HepG2 (cell line): ENCODE measurements around the gene NPBWR2. TPM values are rescaled to one million over a fixed set of nuclear protein-coding genes. Genes with fewer than 3 reads are reported as not detected.

Source experiments
- AGO2 ChIP-seq: fragments of 200-400 bp; formaldehyde crosslinking; optimal IDR thresholded peaks from 2 replicates; pipeline ENCODE3; 2017; ENCODE audit warnings: mild to moderate bottlenecking, low read depth, low read length, moderate library complexity
- ATF1 ChIP-seq: IDR thresholded peaks from 2 replicates; pipeline ENCODE4 v1.6.1; 2016; ENCODE audit warnings: mild to moderate bottlenecking, control low read depth
- BRD4 ChIP-seq: sonication (generic); formaldehyde crosslinking; IDR thresholded peaks from 2 replicates; pipeline ENCODE4 v1.4.0; 2020; ENCODE audit warnings: missing genetic modification reagents
- CSRNP1 ChIP-seq: sonication (generic); formaldehyde crosslinking; IDR thresholded peaks from 2 replicates; pipeline ENCODE4 v1.8.1; 2023; ENCODE audit warnings: mild to moderate bottlenecking, missing genetic modification reagents
- DPF2 ChIP-seq: sonication (generic); formaldehyde crosslinking; IDR thresholded peaks from 2 replicates; pipeline ENCODE4 v1.4.0; 2020; ENCODE audit warnings: mild to moderate bottlenecking, low read depth, missing genetic modification reagents, borderline replicate concordance
- ERF ChIP-seq: IDR thresholded peaks from 2 replicates; pipeline ENCODE4 v1.6.1; 2018; ENCODE audit warnings: missing biosample characterization, missing genetic modification reagents
- HOXA3 ChIP-seq: sonication (generic); formaldehyde crosslinking; IDR thresholded peaks from 2 replicates; pipeline ENCODE4 v1.5.0; 2020; ENCODE audit warnings: missing genetic modification reagents
- JUN ChIP-seq: sonication (generic); formaldehyde crosslinking; IDR thresholded peaks from 2 replicates; pipeline ENCODE4 v1.4.0; 2020; ENCODE audit warnings: mild to moderate bottlenecking, missing genetic modification reagents
- KDM2A ChIP-seq: sonication (generic); formaldehyde crosslinking; IDR thresholded peaks from 2 replicates; pipeline ENCODE4 v1.4.0; 2020; ENCODE audit warnings: low read depth, missing genetic modification reagents, borderline replicate concordance
- MATR3 ChIP-seq: sonication (generic); formaldehyde crosslinking; IDR thresholded peaks from 2 replicates; pipeline ENCODE4 v1.4.0; 2020; ENCODE audit warnings: missing genetic modification reagents
- RELA ChIP-seq: sonication (generic); formaldehyde crosslinking; IDR thresholded peaks from 2 replicates; pipeline ENCODE4 v1.4.0; 2020; ENCODE audit warnings: missing genetic modification reagents
- REXO4 ChIP-seq: sonication (generic); formaldehyde crosslinking; IDR thresholded peaks from 2 replicates; pipeline ENCODE4 v1.8.0; 2022; ENCODE audit warnings: missing genetic modification reagents, mild to moderate bottlenecking, borderline replicate concordance
- SCMH1 ChIP-seq: sonication (generic); formaldehyde crosslinking; IDR thresholded peaks from 2 replicates; pipeline ENCODE4 v1.9.0; 2021; ENCODE audit warnings: missing genetic modification reagents, mild to moderate bottlenecking, borderline replicate concordance
- SMARCC2 ChIP-seq: fragments of 450-650 bp; IDR thresholded peaks from 2 replicates; pipeline ENCODE4 v1.6.1; 2017; ENCODE audit warnings: antibody characterized with exemption, mild to moderate bottlenecking
- SP2 ChIP-seq: sonication (generic); formaldehyde crosslinking; IDR thresholded peaks from 2 replicates; pipeline ENCODE4 v1.5.1; 2020; ENCODE audit warnings: mild to moderate bottlenecking, missing genetic modification reagents
- THRA ChIP-seq: sonication (generic); formaldehyde crosslinking; IDR thresholded peaks from 2 replicates; pipeline ENCODE4 v1.4.0; 2020; ENCODE audit warnings: missing genetic modification reagents, borderline replicate concordance
- ZBTB1 ChIP-seq: sonication (generic); formaldehyde crosslinking; IDR thresholded peaks from 2 replicates; pipeline ENCODE4 v1.4.0; 2020; ENCODE audit warnings: missing genetic modification reagents, borderline replicate concordance
- ZNF20 ChIP-seq: sonication (generic); formaldehyde crosslinking; IDR thresholded peaks from 2 replicates; pipeline ENCODE4 v1.4.0; 2020; ENCODE audit warnings: mild to moderate bottlenecking, moderate library complexity, missing genetic modification reagents
- ZNF30 ChIP-seq: sonication (generic); formaldehyde crosslinking; IDR thresholded peaks from 2 replicates; pipeline ENCODE4 v1.5.0; 2020; ENCODE audit warnings: mild to moderate bottlenecking, missing genetic modification reagents
- ZNF557 ChIP-seq: sonication (generic); formaldehyde crosslinking; IDR thresholded peaks from 2 replicates; pipeline ENCODE4 v1.4.0; 2020; ENCODE audit warnings: missing genetic modification reagents
- ZNF567 ChIP-seq: sonication (generic); formaldehyde crosslinking; IDR thresholded peaks from 2 replicates; pipeline ENCODE4 v1.8.1; 2023; ENCODE audit warnings: mild to moderate bottlenecking, missing genetic modification reagents, borderline replicate concordance
- ZNF580 ChIP-seq: IDR thresholded peaks from 2 replicates; pipeline ENCODE4 v1.6.1; 2016; ENCODE audit warnings: low read depth, borderline replicate concordance
- ZNF703 ChIP-seq: sonication (generic); formaldehyde crosslinking; IDR thresholded peaks from 2 replicates; pipeline ENCODE4 v1.5.1; 2020; ENCODE audit warnings: missing genetic modification reagents, mild to moderate bottlenecking, moderate library complexity, borderline replicate concordance
- ZNF747 ChIP-seq: sonication (generic); formaldehyde crosslinking; IDR thresholded peaks from 2 replicates; pipeline ENCODE4 v1.8.1; 2023; ENCODE audit warnings: missing genetic modification reagents, mild to moderate bottlenecking, borderline replicate concordance
- ZNF772 ChIP-seq: sonication (generic); formaldehyde crosslinking; IDR thresholded peaks from 2 replicates; pipeline ENCODE4 v1.5.0; 2020; ENCODE audit warnings: mild to moderate bottlenecking, missing genetic modification reagents
- polyA plus RNA-seq, 8 experiments: library from polyadenylated mRNA; depleted of rRNA in 3 of 8; stranded (reverse) in 7 of 8; unstranded in 1 of 8; fragments of >200 nt; fragmentation: Illumina TruSeq in 4 of 8; extraction: Trizol in 4 of 8; gene quantifications; 2 replicates each; pipeline versions ENCODE4 v1.2.1 to v1.2.3, GENCODE V29; 2011 to 2016; ENCODE audit warnings: low read depth in 4 of 8, missing spikeins in 1 of 8, mixed read lengths in 1 of 8; ENCODE audit not compliant: insufficient read depth in 1 of 8
- total RNA-seq, 5 experiments: library from RNA; depleted of rRNA; stranded (reverse); fragments of >200 nt; fragmentation: Illumina TruSeq; extraction: Trizol; gene quantifications; 2 replicates each; pipeline ENCODE4 v1.2.3, GENCODE V29; 2016; ENCODE audit warnings: low read depth in 1 of 5

The NPBWR2 gene
- total and polyA plus RNA-seq, 2 of the 13 experiments (the other 11 are each of a cell fraction or from before 2014, with no cell fraction given): not detected

GRCh38 chr20:64063389-64064144, 43.8 kb downstream of the NPBWR2 start (continued):
- no peak for TF ChIP-seq SP2 (CRISPR knock-in tag)
- TF ChIP-seq CSRNP1 (CRISPR knock-in tag): no peak
- no peak for TF ChIP-seq RELA
- no peak for TF ChIP-seq SCMH1 (CRISPR knock-in tag)
- peak; percentile 71; the same call in 1 of the 2 replicates for TF ChIP-seq ZNF703 (CRISPR knock-in tag)
- no peak for TF ChIP-seq ZNF747 (CRISPR knock-in tag)
- peak; percentile 41; the same call in 1 of the 2 replicates for TF ChIP-seq ZBTB1
- TF ChIP-seq ZNF557 (CRISPR knock-in tag): peak; percentile 82; the same call in 1 of the 2 replicates
- TF ChIP-seq JUN (CRISPR knock-in tag): no peak
- TF ChIP-seq ZNF567 (CRISPR knock-in tag): peak; percentile 32; the same call in 1 of the 2 replicates
- TF ChIP-seq KDM2A (CRISPR knock-in tag): peak; percentile 69; the same call in 1 of the 2 replicates
- TF ChIP-seq HOXA3 (CRISPR knock-in tag): no peak
- no peak for TF ChIP-seq DPF2 (CRISPR knock-in tag)
- TF ChIP-seq BRD4 (CRISPR knock-in tag): no peak; the same call in 1 of the 2 replicates
- TF ChIP-seq AGO2: no peak
- 0 out of 2 replicates have a peak, but pooled peaks have one; percentile 39 for TF ChIP-seq ZNF30 (CRISPR knock-in tag)
- TF ChIP-seq SMARCC2: no peak
- no peak for TF ChIP-seq ZNF20 (CRISPR knock-in tag)
- 0 out of 2 replicates have a peak, but pooled peaks have one; percentile 7 for TF ChIP-seq THRA
- no peak; the same call in 1 of the 2 replicates for TF ChIP-seq ZNF772 (CRISPR knock-in tag)
- peak; percentile 57; the same call in 1 of the 2 replicates for TF ChIP-seq ZNF580
- TF ChIP-seq ATF1 (CRISPR knock-in tag): no peak
- TF ChIP-seq MATR3 (CRISPR knock-in tag): no peak
- TF ChIP-seq REXO4 (CRISPR knock-in tag): no peak
- TF ChIP-seq ERF: no peak
